ENCODE results near the gene CAPN15.

Gene CAPN15

GRCh38 chr16:561957-562938, 34.7 kb downstream of the CAPN15 start:
- no peak for DNase-seq (ENCODE audit: low spot score)

GRCh38 chr16:563072-563644, 35.6 kb downstream of the CAPN15 start:
- DNase-seq (ENCODE audit: low spot score): no peak

GRCh38 chr16:564690-565418, 37.3 kb downstream of the CAPN15 start:
- DNase-seq (ENCODE audit: low spot score): no peak

- DNase-seq (ENCODE audit: low spot score): no peak
Measured at GRCh38 chr16:565419-566330, 38.2 kb downstream of the CAPN15 start.

- peak; percentile 64 for DNase-seq (ENCODE audit: low spot score)
Measured at GRCh38 chr16:566475-567372, 39.2 kb downstream of the CAPN15 start, which contains the start of gene NHLRC4. NHLRC4 (plus strand) TSS chr16:567005; CDS start chr16:568048, 1,043 bp downstream.

- no peak for DNase-seq (ENCODE audit: low spot score)
Measured at GRCh38 chr16:567373-568256, 40.1 kb downstream of the CAPN15 start.

GRCh38 chr16:568401-569258, 41.1 kb downstream of the CAPN15 start:
- no peak for DNase-seq (ENCODE audit: low spot score)

GRCh38 chr16:569445-570254, 42.1 kb downstream of the CAPN15 start, which contains the start of gene PIGQ:
PIGQ (plus strand) TSS chr16:569968; CDS start chr16:574075, 4,107 bp downstream.
- DNase-seq (ENCODE audit: low spot score): peak; percentile 55

- DNase-seq (ENCODE audit: low spot score): no peak
Measured at GRCh38 chr16:572865-573650, 45.5 kb downstream of the CAPN15 start.

GRCh38 chr16:574021-574760, 46.7 kb downstream of the CAPN15 start:
- no peak for DNase-seq (ENCODE audit: low spot score)

GRCh38 chr16:575354-576196, 48.1 kb downstream of the CAPN15 start:
- no peak for DNase-seq (ENCODE audit: low spot score)

GRCh38 chr16:576197-576822, 48.8 kb downstream of the CAPN15 start:
- no peak for DNase-seq (ENCODE audit: low spot score)

- DNase-seq (ENCODE audit: low spot score): no peak
Measured at GRCh38 chr16:576823-577201, 49.3 kb downstream of the CAPN15 start.

- DNase-seq (ENCODE audit: low spot score): no peak
Measured at GRCh38 chr16:577796-578195, 50.3 kb downstream of the CAPN15 start.

Measured in CD4-positive, alpha-beta T cell treated with Interleukin-6 at 100 ng/mL for 8 hours (primary cell).